PC-9 (cell line): Measurements from ENCODE around the gene ETS1. TPM values are rescaled to one million over a fixed set of nuclear protein-coding genes. Genes with fewer than 3 reads are reported as not detected.

Source experiments
- BruUV-seq: library from RNA; stranded (reverse); fragments of 400-500 nt; replicated peaks from 2 replicates; lab custom pipeline; 2021; lab: Mats Ljungman, UMichigan
- CTCF ChIA-PET: fragments of 300-600 bp; sonication (Branson Sonifier 250); formaldehyde crosslinking; loops from one replicate; lab custom pipeline; 2022; ENCODE audit warnings: antibody characterized with exemption; lab: Charles Lee
- POLR2A ChIA-PET: fragments of 300-600 bp; sonication (Branson Sonifier 250); formaldehyde crosslinking; loops from one replicate; lab custom pipeline; 2022; ENCODE audit warnings: antibody characterized with exemption; ENCODE audit not compliant: unreplicated experiment; lab: Charles Lee
- DNase-seq, 2 experiments: peaks; one replicate each; pipeline versions ENCODE4 v3.0.0 to v3.0.0-alpha.2; 2015 to 2022; ENCODE audit warnings: mixed read lengths in 1 of 2
- H2AFZ ChIP-seq: fragments of 200-600 bp; sonication (generic); 2 replicates; pipeline ENCODE4 v1.8.1; 2017; ENCODE audit warnings: antibody characterized with exemption
- H3F3A ChIP-seq: fragments of 200-600 bp; sonication (generic); 2 replicates; pipeline ENCODE4 v1.8.1; 2017; ENCODE audit warnings: antibody characterized with exemption, mild to moderate bottlenecking, low read depth; ENCODE audit not compliant: insufficient read depth
- H3K27ac ChIP-seq: fragments of 200-600 bp; sonication (generic); 2 replicates; pipeline ENCODE4 v1.6.1; 2016; ENCODE audit warnings: mixed run types
- H3K27me3 ChIP-seq: fragments of 200-600 bp; sonication (generic); 2 replicates; pipeline ENCODE4 v1.6.1; 2016; ENCODE audit warnings: low read depth, mixed run types; ENCODE audit not compliant: insufficient read depth
- H3K36me3 ChIP-seq: fragments of 200-600 bp; sonication (generic); 2 replicates; pipeline ENCODE4 v1.6.1; 2016; ENCODE audit warnings: low read depth, mixed run types
- H3K4me1 ChIP-seq: fragments of 200-600 bp; sonication (generic); replicated peaks from 2 replicates; pipeline ENCODE4 v1.6.1; 2016; ENCODE audit warnings: mixed run types; ENCODE audit not compliant: insufficient read depth
- H3K4me2 ChIP-seq: fragments of 200-600 bp; sonication (generic); 2 replicates; pipeline ENCODE4 v1.6.1; 2017; ENCODE audit warnings: mixed run types
- H3K4me3 ChIP-seq: fragments of 200-600 bp; sonication (generic); 2 replicates; pipeline ENCODE4 v1.6.1; 2016; ENCODE audit warnings: mixed run types
- H3K79me2 ChIP-seq: fragments of 200-600 bp; sonication (generic); 2 replicates; pipeline ENCODE4 v1.6.1; 2017; ENCODE audit warnings: low read depth, mixed run types
- H3K9me2 ChIP-seq: fragments of 200-600 bp; sonication (generic); 2 replicates; pipeline ENCODE4 v1.8.1; 2017; ENCODE audit warnings: mild to moderate bottlenecking; ENCODE audit not compliant: insufficient read depth
- H3K9me3 ChIP-seq: fragments of 200-600 bp; sonication (generic); 2 replicates; pipeline ENCODE4 v1.8.1; 2016; ENCODE audit warnings: low read depth; ENCODE audit not compliant: insufficient read depth
- H4K20me1 ChIP-seq: fragments of 200-600 bp; sonication (generic); 2 replicates; pipeline ENCODE4 v1.8.1; 2017; ENCODE audit not compliant: insufficient read depth
- CTCF ChIP-seq: fragments of 200-600 bp; sonication (generic); conservative IDR thresholded peaks from 2 replicates; pipeline ENCODE4 v1.6.1; 2017; ENCODE audit warnings: mixed run types, antibody characterized with exemption, mild to moderate bottlenecking, moderate library complexity
- EZH2 ChIP-seq: fragments of 200-600 bp; sonication (generic); IDR thresholded peaks from 2 replicates; pipeline ENCODE4 v1.8.0; 2017; ENCODE audit warnings: antibody characterized with exemption, low read depth
- intact Hi-C: fragments of 100-400 bp; cut with micrococcal nuclease; formaldehyde crosslinking; loops from one replicate; pipeline ENCODE4 v1.10.0; 2022; ENCODE audit not compliant: unreplicated experiment
- total RNA-seq: library from RNA; stranded (reverse); gene quantifications from 2 replicates; pipeline ENCODE4 v1.2.3, GENCODE V29; 2021

The ETS1 gene
- total RNA-seq, 1 experiment from 2014 or later, result 23.3 TPM

GRCh38 chr11:128551611-128552335, 35.6 kb downstream of the ETS1 start:
- no peaks in the 10 kb centered on the region for H3K36me3 ChIP-seq
- ChIA-PET CTCF (no interaction called here), POLR2A (no interaction called here)
- no peak overlapping the region for H3K4me2 ChIP-seq
- no peak overlapping the region for H3K4me3 ChIP-seq
- no peaks in the 10 kb centered on the region for H4K20me1 ChIP-seq
- H3K4me1 ChIP-seq, result no peaks in the 10 kb centered on the region
- H3K9me2 ChIP-seq, result no peaks in the 10 kb centered on the region
- no peak for DNase-seq
- no TSS peak for BruUV-seq
- H2AFZ ChIP-seq, result no peak overlapping the region
- no peaks in the 10 kb centered on the region for H3K79me2 ChIP-seq
- no peaks in the 10 kb centered on the region for H3K27me3 ChIP-seq
- intact Hi-C loops, result no loop called here
- no peak overlapping the region for H3K27ac ChIP-seq
- no peaks in the 10 kb centered on the region for H3F3A ChIP-seq
- TF ChIP-seq CTCF (no peak), EZH2 (no peak)
- 0 out of 2 replicates have a peak, but pooled peaks cover 4% of the 10 kb centered on the region for H3K9me3 ChIP-seq

GRCh38 chr11:128551058-128551457, 36.3 kb downstream of the ETS1 start:
- H3K36me3 ChIP-seq, result no peaks in the 10 kb centered on the region
- no peaks in the 10 kb centered on the region for H3K4me1 ChIP-seq
- TF ChIP-seq CTCF, result no peak
- no peak for TF ChIP-seq EZH2
- DNase-seq, result no peak
- intact Hi-C loops, result no loop called here
- H3K4me3 ChIP-seq, result no peak overlapping the region
- ChIA-PET POLR2A (no interaction called here), CTCF (no interaction called here)
- no TSS peak for BruUV-seq
- no peaks in the 10 kb centered on the region for H3F3A ChIP-seq
- no peaks in the 10 kb centered on the region for H3K79me2 ChIP-seq
- no peak overlapping the region for H3K27ac ChIP-seq
- no peak overlapping the region for H2AFZ ChIP-seq
- no peaks in the 10 kb centered on the region for H3K27me3 ChIP-seq
- no peaks in the 10 kb centered on the region for H4K20me1 ChIP-seq
- 0 out of 2 replicates have a peak, but pooled peaks cover 4% of the 10 kb centered on the region for H3K9me3 ChIP-seq
- H3K4me2 ChIP-seq, result no peak overlapping the region
- H3K9me2 ChIP-seq, result no peaks in the 10 kb centered on the region

GRCh38 chr11:128550261-128550821, 37.0 kb downstream of the ETS1 start:
- H3K79me2 ChIP-seq, result no peaks in the 10 kb centered on the region
- TF ChIP-seq CTCF, result no peak
- TF ChIP-seq EZH2, result no peak
- BruUV-seq, result no TSS peak
- no peak overlapping the region for H3K4me2 ChIP-seq
- H3K4me3 ChIP-seq, result no peak overlapping the region
- H4K20me1 ChIP-seq, result no peaks in the 10 kb centered on the region
- H3K9me2 ChIP-seq, result no peaks in the 10 kb centered on the region
- ChIA-PET POLR2A (no interaction called here), CTCF (no interaction called here)
- no peaks in the 10 kb centered on the region for H3K4me1 ChIP-seq
- no peak overlapping the region for H2AFZ ChIP-seq
- 0 out of 2 replicates have a peak, but pooled peaks cover 4% of the 10 kb centered on the region for H3K9me3 ChIP-seq
- H3K36me3 ChIP-seq, result no peaks in the 10 kb centered on the region
- no peaks in the 10 kb centered on the region for H3F3A ChIP-seq
- no peaks in the 10 kb centered on the region for H3K27me3 ChIP-seq
- intact Hi-C loops, result no loop called here
- no peak overlapping the region for H3K27ac ChIP-seq
- no peak for DNase-seq
